Breast epithelium (tissue), 4 donors: ENCODE measurements around the gene FBXW10. TPM values are rescaled to one million over a fixed set of nuclear protein-coding genes. Genes with fewer than 3 reads are reported as not detected.
"Not testable (repeated sequence)": the region's sequence is repeated elsewhere in the genome, so short reads cannot be mapped to it uniquely, and the experiment has no call there.

Source experiments
- DNase-seq, 2 donors: peaks; one replicate each; pipeline ENCODE4 v3.0.0-alpha.2; 2019; ENCODE audit warnings: low spot score in 2 of 2
- H3K27ac ChIP-seq, 2 donors: fragments of 200-600 bp; sonication (generic) in 1 of 2; one replicate each; pipeline ENCODE4 v1.5.1; 2016 to 2019; ENCODE audit warnings: mild to moderate bottlenecking in 1 of 2
- H3K27me3 ChIP-seq, 2 donors: fragments of 200-600 bp; sonication (generic) in 1 of 2; one replicate each; pipeline versions ENCODE4 v1.5.1 to v1.6.0; 2017 to 2019; ENCODE audit warnings: control low read depth in 1 of 2, mild to moderate bottlenecking in 1 of 2
- H3K36me3 ChIP-seq: fragments of 200-600 bp; one replicate; pipeline ENCODE4 v1.5.1; 2019
- H3K4me1 ChIP-seq, 2 donors: fragments of 200-600 bp; sonication (generic); one replicate each; pipeline ENCODE4 v1.5.1; 2016 to 2019; ENCODE audit warnings: control low read depth in 1 of 2
- H3K4me3 ChIP-seq, 3 donors: fragments of 200-600 bp; sonication (generic); 1 replicate in 2 of 3; 2 replicates in 1 of 3; pipeline ENCODE4 v1.5.1; 2016 to 2019; ENCODE audit warnings: mild to moderate bottlenecking in 3 of 3, moderate library complexity in 2 of 3
- H3K9me3 ChIP-seq, 2 donors: fragments of 200-600 bp; sonication (generic) in 1 of 2; one replicate each; pipeline ENCODE4 v1.5.1; 2016 to 2019; ENCODE audit warnings: control low read depth in 1 of 2
- CTCF ChIP-seq, 3 donors: fragments of 450-650 bp; IDR thresholded peaks; one replicate each; pipeline ENCODE4 v1.5.1; 2016 to 2017; ENCODE audit warnings: antibody characterized with exemption in 3 of 3, mild to moderate bottlenecking in 3 of 3, moderate library complexity in 3 of 3
- intact Hi-C: fragments of 100-400 bp; cut with DNase I; formaldehyde crosslinking; loops from one replicate; pipeline ENCODE4 v1.15.1; 2023; ENCODE audit warnings: low total_unique reads
- total RNA-seq, 3 donors: library from RNA; depleted of rRNA; stranded (reverse); fragments of >200 nt; gene quantifications; one replicate each; pipeline ENCODE4 v1.1.0, GENCODE V29; 2016

The FBXW10 gene
- total RNA-seq, 3 donors from 2014 or later: 0.15 TPM; not detected in 2

GRCh38 chr17:18803458-18804245 lies 59.8 kb downstream of the FBXW10 start:
- H3K4me1 ChIP-seq, H3K9me3 ChIP-seq, H3K36me3 ChIP-seq, H3K27me3 ChIP-seq, H3K27ac ChIP-seq, H3K4me3 ChIP-seq, DNase-seq, intact Hi-C loops: not testable (repeated sequence)

GRCh38 chr17:18815924-18816323 lies 72.1 kb downstream of the FBXW10 start:
- H3K27me3 ChIP-seq, DNase-seq, H3K36me3 ChIP-seq, intact Hi-C loops, H3K4me1 ChIP-seq, H3K9me3 ChIP-seq, H3K4me3 ChIP-seq, H3K27ac ChIP-seq: not testable (repeated sequence)

- TF ChIP-seq CTCF (IDR thresholded peaks at IDR 0.05): peak in 2 of 3 donors; percentile 34 to 46
- peak in 1 of 2 donors; percentile 17 for DNase-seq
- intact Hi-C loops: not testable (repeated sequence)
Measured at GRCh38 chr17:18816489-18817371, 72.9 kb downstream of the FBXW10 start.

GRCh38 chr17:18821430-18821829 lies 77.6 kb downstream of the FBXW10 start:
- H3K36me3 ChIP-seq, intact Hi-C loops, H3K4me1 ChIP-seq, H3K9me3 ChIP-seq, H3K27ac ChIP-seq, H3K4me3 ChIP-seq, DNase-seq, H3K27me3 ChIP-seq: not testable (repeated sequence)

More at GRCh38 chr17:18816489-18817371, 72.9 kb downstream of the FBXW10 start:
- H3K4me1 ChIP-seq, H3K27me3 ChIP-seq, H3K27ac ChIP-seq, H3K36me3 ChIP-seq, H3K9me3 ChIP-seq, H3K4me3 ChIP-seq: not testable (repeated sequence)

- H3K9me3 ChIP-seq, intact Hi-C loops, DNase-seq, H3K4me3 ChIP-seq, H3K4me1 ChIP-seq, H3K27me3 ChIP-seq, H3K27ac ChIP-seq, H3K36me3 ChIP-seq: not testable (repeated sequence)
Measured at GRCh38 chr17:18827613-18828012, 83.8 kb downstream of the FBXW10 start.

Other genes with a start within 250 kb of the FBXW10 start
- gene TBC1D28, start 99.7 kb upstream of the FBXW10 start, total RNA-seq: not detected
- gene FOXO3B, start 61.7 kb upstream of the FBXW10 start, total RNA-seq: 10 to 100 TPM in 1 of 3 donors, 1 to 10 TPM in 2; 4.6 to 13.9 (median 8.2) TPM
- gene TVP23B, start 37.1 kb downstream of the FBXW10 start, total RNA-seq: 10 to 100 TPM; 33.9 to 66.2 (median 54.4) TPM
- gene PRPSAP2, start 114.1 kb downstream of the FBXW10 start, total RNA-seq: 10 to 100 TPM; 16.0 to 41.3 (median 23.3) TPM
- gene SLC5A10, start 208.1 kb downstream of the FBXW10 start, total RNA-seq: under 1 TPM in 1 of 3 donors, not detected in 2; 0.29 TPM